Cerebellar cortex (tissue), 1 donor: ENCODE results near the gene OXCT2.

Experiments used
- DNase-seq: peaks from one replicate; pipeline ENCODE4 v3.0.0-alpha.2; 2015; ENCODE audit warnings: low spot score

Gene OXCT2

GRCh38 chr1:39733161-39733560 is 38.0 kb downstream of the OXCT2 start:
- DNase-seq = no peak

GRCh38 chr1:39732730-39733129 is 38.4 kb downstream of the OXCT2 start:
- DNase-seq = no peak

DNA sequence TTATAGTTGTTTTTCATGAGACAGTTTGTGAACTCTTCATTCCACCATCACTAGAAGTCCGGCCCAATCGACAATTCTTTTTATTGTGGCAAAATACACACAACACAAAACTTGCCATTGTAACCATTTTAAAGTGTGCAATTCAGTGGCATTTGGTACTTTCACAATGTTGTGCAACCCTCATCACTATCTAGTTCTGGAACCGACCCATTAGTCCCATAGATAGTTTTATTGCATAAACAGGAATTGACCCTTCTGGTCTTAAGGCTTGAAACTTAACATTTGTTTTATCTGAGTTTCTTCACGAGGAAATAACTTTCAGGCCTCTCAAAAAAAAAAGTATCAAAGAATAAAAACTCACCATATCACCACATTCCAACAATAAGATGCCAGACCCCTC is 41.3 kb downstream of the OXCT2 start:
- no peak for DNase-seq

- DNase-seq = no peak
Measured at GRCh38 chr1:39729030-39729429, 42.1 kb downstream of the OXCT2 start.

DNA sequence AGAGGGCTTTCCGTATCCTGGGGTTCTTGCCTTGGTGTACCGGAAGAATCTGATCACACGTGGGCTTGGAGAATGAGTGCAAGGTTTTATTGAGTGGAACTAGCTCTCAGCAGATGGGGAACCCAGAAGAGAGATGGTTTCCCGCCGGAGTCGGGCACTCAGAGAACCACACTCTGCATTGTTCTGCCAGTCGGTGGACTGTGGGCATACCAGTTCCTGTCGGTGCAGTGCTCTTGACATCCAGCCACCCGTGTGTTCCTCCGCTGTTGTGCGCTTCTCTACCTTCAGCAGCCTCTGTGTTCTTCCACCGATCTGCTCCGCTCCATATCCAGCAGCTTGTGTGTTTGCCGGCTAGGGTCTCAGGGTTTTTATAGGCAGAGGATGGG is 43.2 kb downstream of the OXCT2 start:
- no peak for DNase-seq

- no peak for DNase-seq
Measured at GRCh38 chr1:39727221-39727931, 43.8 kb downstream of the OXCT2 start.

DNA sequence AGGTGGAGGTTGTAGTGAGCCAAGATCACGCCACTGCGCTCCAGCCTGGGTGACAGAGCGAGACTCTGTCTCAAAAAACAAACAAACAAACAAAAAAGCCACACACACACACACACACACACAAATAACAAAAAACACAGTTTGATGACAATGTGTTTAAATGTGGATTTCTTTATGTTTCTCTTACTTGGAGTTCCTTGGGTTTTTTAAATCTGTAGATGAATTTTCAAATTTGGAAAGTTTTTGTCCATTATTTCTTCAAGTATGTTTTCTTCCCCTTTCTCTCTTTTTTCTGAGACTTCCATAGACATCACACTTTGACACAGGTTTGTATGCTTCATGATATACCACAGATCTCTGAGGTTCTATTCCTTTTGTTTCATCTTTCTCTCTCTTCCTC is 44.5 kb downstream of the OXCT2 start:
- DNase-seq = no peak

DNA sequence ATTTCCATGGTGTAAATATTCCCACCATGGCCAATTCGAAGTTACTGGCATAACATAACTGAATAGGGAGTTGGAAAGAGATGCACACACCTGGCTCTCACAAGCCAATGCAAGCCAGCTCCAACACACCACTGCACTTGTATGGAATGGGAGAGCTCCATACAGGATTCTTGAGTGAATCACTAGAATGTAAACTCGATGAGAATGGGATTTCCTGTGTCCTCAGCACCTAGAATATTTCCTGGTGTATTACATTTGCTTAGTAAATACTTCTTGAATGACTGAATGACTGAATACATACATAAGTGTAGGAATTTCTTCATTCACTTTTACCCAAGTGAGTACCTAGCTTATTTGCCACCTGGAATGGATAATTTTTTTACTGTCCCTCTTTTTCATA is 48.7 kb downstream of the OXCT2 start:
- DNase-seq = no peak

GRCh38 chr1:39721664-39722063 is 49.5 kb downstream of the OXCT2 start:
- no peak for DNase-seq

DNA sequence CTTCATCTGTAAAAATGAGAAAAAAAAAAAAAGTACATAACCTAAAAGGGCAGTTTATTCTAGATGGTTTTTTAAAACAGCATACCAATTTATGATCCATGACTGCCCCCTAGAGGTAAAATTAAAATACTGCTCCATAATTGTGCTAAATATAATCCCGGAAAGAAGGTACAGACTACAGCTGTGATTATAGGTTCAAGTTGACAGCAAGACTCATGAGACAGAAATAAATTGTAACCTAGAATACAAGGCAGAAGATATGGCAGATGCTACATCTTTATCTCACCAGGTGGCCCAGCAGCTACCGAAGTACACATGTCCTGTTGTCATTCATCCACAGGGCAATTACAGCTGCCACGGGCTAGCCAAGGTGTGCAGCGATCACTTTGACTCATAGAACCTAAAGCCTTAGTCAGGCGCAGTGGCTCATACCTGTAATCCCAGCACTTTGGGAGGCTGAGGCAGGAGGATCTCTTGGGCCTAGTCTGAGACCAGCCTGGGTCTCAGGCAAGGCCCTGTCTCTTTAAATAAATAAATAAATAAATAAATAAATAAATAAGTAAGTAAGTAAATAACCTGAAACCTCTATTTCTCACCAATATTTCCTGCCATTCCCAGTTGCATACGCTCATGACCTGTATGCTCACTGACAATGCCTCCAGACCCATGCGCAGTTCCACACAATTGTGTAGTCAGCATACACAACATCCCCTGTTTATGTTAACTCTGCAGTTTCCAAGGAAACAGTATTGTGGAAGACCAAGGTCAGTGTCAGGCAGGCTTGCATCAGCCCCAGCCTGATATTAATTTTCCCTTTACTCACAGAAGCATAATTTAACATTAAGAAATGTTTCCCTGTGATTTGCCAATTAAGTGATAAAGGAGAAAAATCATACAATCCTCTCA is 50.8 kb downstream of the OXCT2 start:
- DNase-seq = peak; percentile 87
